ENCODE results near the gene DCP1A.

The DCP1A gene

DNA sequence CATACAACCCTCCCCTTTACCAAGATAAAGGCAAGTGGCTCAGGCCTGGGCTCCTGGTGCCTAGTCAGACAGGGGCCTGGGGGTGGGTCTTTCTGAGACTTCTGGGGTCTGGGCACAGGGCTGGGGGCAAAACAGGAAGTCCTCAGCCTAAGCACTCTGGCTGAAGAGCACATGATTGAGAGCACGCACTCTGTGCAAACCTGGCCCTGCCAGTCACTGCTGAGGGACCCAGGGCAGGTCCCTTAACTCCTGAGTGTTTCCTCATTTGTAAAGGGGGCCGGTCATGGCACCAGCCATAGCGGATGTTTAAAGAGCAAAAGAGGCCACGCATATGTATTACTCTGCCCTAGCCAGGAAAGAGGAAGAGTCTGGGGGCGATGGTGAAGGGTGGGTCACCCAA lies 107.5 kb downstream of the DCP1A start:
- TF ChIP-seq TCF12 (IDR thresholded peaks at IDR 0.05; ENCODE audit: low read depth) = no peak
- no peak for TF ChIP-seq CREB1 (IDR thresholded peaks at IDR 0.05; ENCODE audit: low read depth)
- TF ChIP-seq YY1 (IDR thresholded peaks at IDR 0.05; ENCODE audit: low read depth) = no peak
- TF ChIP-seq EGR1 (IDR thresholded peaks at IDR 0.05) = no peak
- no peak for TF ChIP-seq ZBTB7A (IDR thresholded peaks at IDR 0.05; ENCODE audit: low read depth)
- no peak for TF ChIP-seq CEBPB (IDR thresholded peaks at IDR 0.05)
- TF ChIP-seq, protein P1, sequence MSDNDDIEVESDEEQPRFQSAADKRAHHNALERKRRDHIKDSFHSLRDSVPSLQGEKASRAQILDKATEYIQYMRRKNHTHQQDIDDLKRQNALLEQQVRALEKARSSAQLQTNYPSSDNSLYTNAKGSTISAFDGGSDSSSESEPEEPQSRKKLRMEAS (IDR thresholded peaks at IDR 0.05) = no peak
- no peak for TF ChIP-seq RAD21 (IDR thresholded peaks at IDR 0.05; ENCODE audit: low read depth)
- TF ChIP-seq TAF1 (IDR thresholded peaks at IDR 0.05; ENCODE audit: low read depth) = no peak
- TF ChIP-seq, protein P2, sequence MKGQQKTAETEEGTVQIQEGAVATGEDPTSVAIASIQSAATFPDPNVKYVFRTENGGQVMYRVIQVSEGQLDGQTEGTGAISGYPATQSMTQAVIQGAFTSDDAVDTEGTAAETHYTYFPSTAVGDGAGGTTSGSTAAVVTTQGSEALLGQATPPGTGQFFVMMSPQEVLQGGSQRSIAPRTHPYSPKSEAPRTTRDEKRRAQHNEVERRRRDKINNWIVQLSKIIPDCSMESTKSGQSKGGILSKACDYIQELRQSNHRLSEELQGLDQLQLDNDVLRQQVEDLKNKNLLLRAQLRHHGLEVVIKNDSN (IDR thresholded peaks at IDR 0.05) = no peak
- no peak for TF ChIP-seq NFIC (IDR thresholded peaks at IDR 0.05)

DNA sequence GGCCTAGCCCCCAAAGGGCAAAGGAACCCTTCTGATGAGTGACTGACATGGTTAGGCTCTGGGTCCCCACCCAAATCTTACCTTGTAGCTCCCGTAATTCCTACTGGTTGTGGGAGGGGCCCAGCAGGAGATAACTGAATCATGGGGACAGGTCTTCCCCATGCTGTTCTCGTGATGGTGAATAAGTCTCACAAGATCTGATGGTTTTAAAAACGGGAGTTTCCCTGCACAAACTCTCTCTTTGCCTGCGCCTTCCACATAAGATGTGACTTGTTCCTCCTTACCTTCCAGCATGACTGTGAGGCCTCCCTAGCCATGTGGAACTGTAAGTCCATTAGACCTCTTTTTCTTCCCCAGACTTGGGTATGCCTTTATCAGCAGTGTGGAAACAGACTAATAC lies 108.5 kb downstream of the DCP1A start:
- no peak for TF ChIP-seq CREB1 (IDR thresholded peaks at IDR 0.05; ENCODE audit: low read depth)
- TF ChIP-seq, protein P1 (IDR thresholded peaks at IDR 0.05) = no peak
- no peak for TF ChIP-seq CEBPB (IDR thresholded peaks at IDR 0.05)
- TF ChIP-seq FOXM1 (IDR thresholded peaks at IDR 0.05; ENCODE audit: borderline replicate concordance, low read depth) = no peak
- TF ChIP-seq, protein P3, sequence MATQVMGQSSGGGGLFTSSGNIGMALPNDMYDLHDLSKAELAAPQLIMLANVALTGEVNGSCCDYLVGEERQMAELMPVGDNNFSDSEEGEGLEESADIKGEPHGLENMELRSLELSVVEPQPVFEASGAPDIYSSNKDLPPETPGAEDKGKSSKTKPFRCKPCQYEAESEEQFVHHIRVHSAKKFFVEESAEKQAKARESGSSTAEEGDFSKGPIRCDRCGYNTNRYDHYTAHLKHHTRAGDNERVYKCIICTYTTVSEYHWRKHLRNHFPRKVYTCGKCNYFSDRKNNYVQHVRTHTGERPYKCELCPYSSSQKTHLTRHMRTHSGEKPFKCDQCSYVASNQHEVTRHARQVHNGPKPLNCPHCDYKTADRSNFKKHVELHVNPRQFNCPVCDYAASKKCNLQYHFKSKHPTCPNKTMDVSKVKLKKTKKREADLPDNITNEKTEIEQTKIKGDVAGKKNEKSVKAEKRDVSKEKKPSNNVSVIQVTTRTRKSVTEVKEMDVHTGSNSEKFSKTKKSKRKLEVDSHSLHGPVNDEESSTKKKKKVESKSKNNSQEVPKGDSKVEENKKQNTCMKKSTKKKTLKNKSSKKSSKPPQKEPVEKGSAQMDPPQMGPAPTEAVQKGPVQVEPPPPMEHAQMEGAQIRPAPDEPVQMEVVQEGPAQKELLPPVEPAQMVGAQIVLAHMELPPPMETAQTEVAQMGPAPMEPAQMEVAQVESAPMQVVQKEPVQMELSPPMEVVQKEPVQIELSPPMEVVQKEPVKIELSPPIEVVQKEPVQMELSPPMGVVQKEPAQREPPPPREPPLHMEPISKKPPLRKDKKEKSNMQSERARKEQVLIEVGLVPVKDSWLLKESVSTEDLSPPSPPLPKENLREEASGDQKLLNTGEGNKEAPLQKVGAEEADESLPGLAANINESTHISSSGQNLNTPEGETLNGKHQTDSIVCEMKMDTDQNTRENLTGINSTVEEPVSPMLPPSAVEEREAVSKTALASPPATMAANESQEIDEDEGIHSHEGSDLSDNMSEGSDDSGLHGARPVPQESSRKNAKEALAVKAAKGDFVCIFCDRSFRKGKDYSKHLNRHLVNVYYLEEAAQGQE (IDR thresholded peaks at IDR 0.05; ENCODE audit: low read depth) = no peak
- no peak for TF ChIP-seq EP300 (IDR thresholded peaks at IDR 0.05; ENCODE audit: borderline replicate concordance)
- no peak for TF ChIP-seq ZBTB7A (IDR thresholded peaks at IDR 0.05; ENCODE audit: low read depth)
- TF ChIP-seq, protein P2 (IDR thresholded peaks at IDR 0.05) = no peak
- TF ChIP-seq YY1 (IDR thresholded peaks at IDR 0.05; ENCODE audit: low read depth) = no peak
- TF ChIP-seq TEAD4 (IDR thresholded peaks at IDR 0.05) = no peak
- TF ChIP-seq EGR1 (IDR thresholded peaks at IDR 0.05) = no peak
- no peak for TF ChIP-seq NFIC (IDR thresholded peaks at IDR 0.05)
- TF ChIP-seq TCF12 (IDR thresholded peaks at IDR 0.05; ENCODE audit: low read depth) = no peak
- no peak for TF ChIP-seq RAD21 (IDR thresholded peaks at IDR 0.05; ENCODE audit: low read depth)
- no peak for TF ChIP-seq TAF1 (IDR thresholded peaks at IDR 0.05; ENCODE audit: low read depth)

DNA sequence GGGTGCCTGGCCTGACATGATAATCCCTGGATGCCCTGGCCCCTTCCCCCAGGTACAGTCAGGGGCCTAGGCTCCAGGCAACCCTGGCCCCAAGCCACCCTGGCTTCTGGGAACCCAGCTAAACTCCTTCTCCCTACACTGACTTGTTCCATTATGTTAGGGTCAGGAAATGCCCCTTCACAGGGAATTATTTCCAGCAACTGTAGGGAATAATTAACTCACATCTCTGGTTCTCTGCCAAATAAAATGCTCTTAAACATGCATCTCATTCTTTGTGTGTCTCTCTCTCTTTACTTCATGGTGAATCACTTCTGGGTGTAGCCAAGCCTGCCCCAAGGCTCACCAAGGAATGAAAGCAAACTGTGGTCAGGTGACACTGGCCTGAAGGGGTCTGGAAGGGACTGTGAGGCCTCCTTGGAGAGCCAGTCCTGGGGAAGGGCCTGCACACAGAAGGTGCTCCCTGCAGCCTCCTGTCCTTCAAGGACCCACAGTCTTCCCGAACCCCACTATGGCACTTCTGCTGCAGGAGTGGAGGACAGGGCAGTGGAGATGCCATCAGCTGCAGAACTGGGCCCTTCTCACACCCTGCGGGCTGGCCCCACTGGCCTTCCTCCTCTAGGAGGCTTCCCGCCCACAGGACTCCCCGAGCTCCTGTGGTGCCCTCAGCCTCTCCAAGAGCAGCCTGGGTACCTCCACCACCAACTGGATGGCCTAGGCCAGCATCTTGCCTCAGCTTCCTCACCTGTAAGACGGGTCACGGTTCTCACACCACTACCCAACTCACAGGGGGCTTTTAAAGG lies 109.1 kb downstream of the DCP1A start:
- TF ChIP-seq FOXM1 (IDR thresholded peaks at IDR 0.05; ENCODE audit: borderline replicate concordance, low read depth) = no peak
- TF ChIP-seq, protein P2 (IDR thresholded peaks at IDR 0.05) = peak; percentile 75
- peak; percentile 28; the same call in 1 of the 2 replicates for TF ChIP-seq EP300 (IDR thresholded peaks at IDR 0.05; ENCODE audit: borderline replicate concordance)
- TF ChIP-seq EGR1 (IDR thresholded peaks at IDR 0.05) = no peak
- TF ChIP-seq NFIC (IDR thresholded peaks at IDR 0.05) = peak; percentile 64

DNA sequence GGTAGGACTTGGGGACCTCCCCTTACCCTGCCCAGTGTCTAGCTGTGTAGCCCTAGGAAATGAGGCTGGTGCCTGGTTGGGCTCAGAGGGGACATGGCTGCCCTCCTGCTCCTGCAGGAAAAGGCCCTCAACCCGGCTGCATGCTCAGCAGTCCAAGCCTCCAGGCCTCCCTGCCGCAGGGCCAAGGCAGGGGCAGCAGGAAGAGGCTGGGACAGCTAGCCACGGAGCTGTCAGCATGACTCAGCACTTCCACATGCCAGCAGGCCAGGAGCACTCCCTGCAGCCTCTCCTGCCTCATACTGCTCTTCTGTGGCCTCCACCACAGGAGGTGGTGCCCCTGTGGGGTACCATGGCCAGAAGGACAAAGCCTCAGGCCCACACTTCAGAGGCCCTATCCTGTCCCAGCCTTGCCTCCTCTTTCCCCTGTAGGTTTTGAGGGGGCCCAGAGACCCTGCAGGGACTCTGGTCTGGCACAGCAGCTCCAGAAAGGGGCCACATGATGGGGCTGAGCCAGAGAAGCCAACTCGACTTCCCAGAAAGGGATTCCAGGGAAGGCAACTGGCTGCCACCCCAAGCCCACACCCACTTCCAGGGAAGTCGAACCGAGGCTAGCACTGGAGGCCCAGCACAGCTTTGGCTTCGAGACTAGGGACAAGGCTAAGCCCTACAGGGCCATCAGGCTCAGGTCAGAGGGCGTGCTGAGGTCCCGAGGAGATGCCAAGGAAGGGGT lies 111.1 kb downstream of the DCP1A start:
- TF ChIP-seq CEBPB (IDR thresholded peaks at IDR 0.05) (no peak), TCF12 (IDR thresholded peaks at IDR 0.05; ENCODE audit: low read depth) (peak; percentile 48; the same call in 1 of the 2 replicates), ZBTB7A (IDR thresholded peaks at IDR 0.05; ENCODE audit: low read depth) (peak; percentile 73), TAF1 (IDR thresholded peaks at IDR 0.05; ENCODE audit: low read depth) (no peak), EGR1 (IDR thresholded peaks at IDR 0.05) (no peak), YY1 (IDR thresholded peaks at IDR 0.05; ENCODE audit: low read depth) (peak; percentile 48), RAD21 (IDR thresholded peaks at IDR 0.05; ENCODE audit: low read depth) (no peak), CREB1 (IDR thresholded peaks at IDR 0.05; ENCODE audit: low read depth) (no peak), TEAD4 (IDR thresholded peaks at IDR 0.05) (0 out of 2 replicates have a peak, but pooled peaks have one; percentile 15), NFIC (IDR thresholded peaks at IDR 0.05) (no peak), EP300 (IDR thresholded peaks at IDR 0.05; ENCODE audit: borderline replicate concordance) (peak; percentile 73; the same call in 1 of the 2 replicates), FOXM1 (IDR thresholded peaks at IDR 0.05; ENCODE audit: borderline replicate concordance, low read depth) (no peak)
- TF ChIP-seq, protein P2 (IDR thresholded peaks at IDR 0.05) = 0 out of 2 replicates have a peak, but pooled peaks have one; percentile 3
- TF ChIP-seq, protein P3 (IDR thresholded peaks at IDR 0.05; ENCODE audit: low read depth) = no peak
- TF ChIP-seq, protein P1 (IDR thresholded peaks at IDR 0.05) = peak; percentile 85

All from Ishikawa (cell line).